Activated T-cell treated with anti-CD3 and anti-CD28 coated beads for 24 hours (primary cell): ENCODE measurements around the gene CACNA1C.

ENCODE experiments used
- DNase-seq: peaks from one replicate; pipeline ENCODE4 v3.0.0-alpha.2; 2020; ENCODE audit warnings: low read depth

CACNA1C gene

GRCh38 chr12:2140858-2141519 is 88.2 kb downstream of the CACNA1C start:
- no peak for DNase-seq

- no peak for DNase-seq
Observed at GRCh38 chr12:2142068-2142467, 89.3 kb downstream of the CACNA1C start.

GRCh38 chr12:2144951-2145350 is 92.2 kb downstream of the CACNA1C start:
- DNase-seq: no peak

- DNase-seq: no peak
Observed at GRCh38 chr12:2145433-2145998, 92.7 kb downstream of the CACNA1C start.

GRCh38 chr12:2147335-2147734 is 94.5 kb downstream of the CACNA1C start:
- DNase-seq: no peak

GRCh38 chr12:2149091-2149490 is 96.3 kb downstream of the CACNA1C start:
- no peak for DNase-seq

GRCh38 chr12:2150833-2151232 is 98.0 kb downstream of the CACNA1C start:
- DNase-seq: no peak

GRCh38 chr12:2151391-2151790 is 98.6 kb downstream of the CACNA1C start:
- no peak for DNase-seq

GRCh38 chr12:2152134-2152533 is 99.3 kb downstream of the CACNA1C start:
- DNase-seq: no peak

GRCh38 chr12:2154050-2154449 is 101.3 kb downstream of the CACNA1C start:
- no peak for DNase-seq

- DNase-seq: no peak
Observed at GRCh38 chr12:2154521-2154920, 101.7 kb downstream of the CACNA1C start.

GRCh38 chr12:2156333-2156732 is 103.5 kb downstream of the CACNA1C start:
- no peak for DNase-seq

- no peak for DNase-seq
Observed at GRCh38 chr12:2160043-2160442, 107.3 kb downstream of the CACNA1C start.

- DNase-seq: no peak
Observed at GRCh38 chr12:2161473-2161872, 108.7 kb downstream of the CACNA1C start.

- DNase-seq: no peak
Observed at GRCh38 chr12:2163177-2163941, 110.6 kb downstream of the CACNA1C start.

- no peak for DNase-seq
Observed at GRCh38 chr12:2165021-2165420, 112.2 kb downstream of the CACNA1C start.

GRCh38 chr12:2165927-2166326 is 113.1 kb downstream of the CACNA1C start:
- DNase-seq: no peak

GRCh38 chr12:2166696-2167095 is 113.9 kb downstream of the CACNA1C start:
- DNase-seq: no peak

- DNase-seq: no peak
Observed at GRCh38 chr12:2167231-2167630, 114.4 kb downstream of the CACNA1C start.

GRCh38 chr12:2168808-2169207 is 116.0 kb downstream of the CACNA1C start:
- DNase-seq: no peak

- DNase-seq: no peak
Observed at GRCh38 chr12:2169489-2169888, 116.7 kb downstream of the CACNA1C start.

- no peak for DNase-seq
Observed at GRCh38 chr12:2169940-2170339, 117.2 kb downstream of the CACNA1C start.

GRCh38 chr12:2170376-2170775 is 117.6 kb downstream of the CACNA1C start:
- no peak for DNase-seq
